ENCODE measurements around the gene DDB1.

Gene DDB1

GRCh38 chr11:61349916-61350315 is 17.0 kb upstream of the DDB1 start:
- TF ChIP-seq CTCF (IDR thresholded peaks at IDR 0.05; ENCODE audit: control insufficient read depth, insufficient read depth, low read depth, low read length, missing control alignments): no peak
- DNase-seq (ENCODE audit: low read depth): no peak
- no peak overlapping the region for H3K4me3 ChIP-seq (ENCODE audit: control insufficient read depth, low read depth, low read length)

GRCh38 chr11:61349189-61349751 is 16.4 kb upstream of the DDB1 start:
- no peak overlapping the region for H3K4me3 ChIP-seq (ENCODE audit: control insufficient read depth, low read depth, low read length)
- TF ChIP-seq CTCF (IDR thresholded peaks at IDR 0.05; ENCODE audit: control insufficient read depth, insufficient read depth, low read depth, low read length, missing control alignments): no peak
- no peak for DNase-seq (ENCODE audit: low read depth)

- DNase-seq (ENCODE audit: low read depth): no peak
- no peak for TF ChIP-seq CTCF (IDR thresholded peaks at IDR 0.05; ENCODE audit: control insufficient read depth, insufficient read depth, low read depth, low read length, missing control alignments)
- H3K4me3 ChIP-seq (ENCODE audit: control insufficient read depth, low read depth, low read length): no peak overlapping the region
Measured at GRCh38 chr11:61347916-61348461, 15.1 kb upstream of the DDB1 start.

DNA sequence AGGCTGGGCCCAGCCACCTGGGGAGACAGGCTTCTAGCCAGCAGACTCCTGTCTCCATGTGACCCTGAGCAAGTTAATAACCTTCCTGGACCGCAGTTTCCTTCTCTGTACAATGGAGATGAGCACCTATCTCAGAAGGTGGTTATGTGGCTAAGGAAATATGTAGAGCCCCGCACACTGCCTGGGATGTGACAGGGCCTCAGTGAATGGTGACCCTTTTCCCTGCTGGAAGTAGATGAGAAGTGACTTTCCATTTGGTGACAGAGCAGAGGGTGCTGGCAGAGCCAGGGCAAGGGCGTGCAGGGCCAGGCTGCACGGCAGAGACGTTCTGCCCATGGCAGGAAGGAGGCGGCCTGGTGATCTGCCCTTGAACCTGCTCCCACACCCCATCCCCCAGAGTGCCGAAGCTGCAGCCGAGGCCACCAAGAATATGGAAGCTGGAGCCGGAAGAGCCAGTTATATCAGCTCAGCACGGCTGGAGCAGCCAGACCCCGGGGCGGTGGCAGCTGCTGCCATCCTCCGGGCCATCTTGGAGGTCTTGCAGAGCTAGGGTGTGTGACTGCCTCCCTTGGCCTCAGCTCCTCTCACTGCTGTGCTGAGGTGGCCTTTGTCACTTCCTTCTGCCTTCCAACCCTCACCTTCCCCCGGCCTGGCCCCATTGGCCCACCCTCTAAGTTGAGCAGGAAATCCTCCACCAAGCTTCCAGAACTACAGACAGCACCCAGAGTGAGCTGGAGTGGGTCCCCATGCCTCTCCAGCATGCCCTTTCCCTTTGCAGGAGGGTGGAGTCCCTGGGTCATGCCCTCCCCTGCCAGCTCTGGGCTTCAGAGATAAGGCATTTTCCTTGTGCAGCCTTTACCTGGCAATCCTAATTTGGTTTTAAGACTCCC is 13.3 kb upstream of the DDB1 start:
- no peak for TF ChIP-seq CTCF (IDR thresholded peaks at IDR 0.05; ENCODE audit: control insufficient read depth, insufficient read depth, low read depth, low read length, missing control alignments)
- no peak for DNase-seq (ENCODE audit: low read depth)
- H3K4me3 ChIP-seq (ENCODE audit: control insufficient read depth, low read depth, low read length): no peak overlapping the region

DNA sequence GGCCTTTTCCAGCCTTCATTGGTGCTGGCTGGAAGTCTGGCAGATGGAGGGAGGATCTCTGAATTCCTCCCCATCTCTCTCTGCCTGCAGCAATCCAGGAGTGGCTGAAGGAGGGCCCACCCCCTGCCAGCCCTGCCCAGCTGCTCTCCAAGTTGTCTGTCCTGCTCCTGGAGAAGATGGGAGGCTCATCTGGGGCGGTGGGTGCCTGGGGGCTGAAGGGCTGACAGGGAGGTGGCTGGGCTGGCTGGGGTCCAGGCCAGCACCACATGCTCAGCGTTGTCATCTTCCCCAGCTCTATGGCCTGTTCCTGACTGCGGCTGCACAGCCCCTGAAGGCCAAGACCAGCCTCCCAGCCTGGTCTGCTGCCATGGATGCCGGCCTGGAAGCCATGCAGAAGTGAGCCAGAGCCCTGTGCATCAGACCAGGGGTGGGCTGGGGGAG is 12.3 kb upstream of the DDB1 start:
- no peak for TF ChIP-seq CTCF (IDR thresholded peaks at IDR 0.05; ENCODE audit: control insufficient read depth, insufficient read depth, low read depth, low read length, missing control alignments)
- DNase-seq (ENCODE audit: low read depth): no peak
- H3K4me3 ChIP-seq (ENCODE audit: control insufficient read depth, low read depth, low read length): no peak overlapping the region

DNA sequence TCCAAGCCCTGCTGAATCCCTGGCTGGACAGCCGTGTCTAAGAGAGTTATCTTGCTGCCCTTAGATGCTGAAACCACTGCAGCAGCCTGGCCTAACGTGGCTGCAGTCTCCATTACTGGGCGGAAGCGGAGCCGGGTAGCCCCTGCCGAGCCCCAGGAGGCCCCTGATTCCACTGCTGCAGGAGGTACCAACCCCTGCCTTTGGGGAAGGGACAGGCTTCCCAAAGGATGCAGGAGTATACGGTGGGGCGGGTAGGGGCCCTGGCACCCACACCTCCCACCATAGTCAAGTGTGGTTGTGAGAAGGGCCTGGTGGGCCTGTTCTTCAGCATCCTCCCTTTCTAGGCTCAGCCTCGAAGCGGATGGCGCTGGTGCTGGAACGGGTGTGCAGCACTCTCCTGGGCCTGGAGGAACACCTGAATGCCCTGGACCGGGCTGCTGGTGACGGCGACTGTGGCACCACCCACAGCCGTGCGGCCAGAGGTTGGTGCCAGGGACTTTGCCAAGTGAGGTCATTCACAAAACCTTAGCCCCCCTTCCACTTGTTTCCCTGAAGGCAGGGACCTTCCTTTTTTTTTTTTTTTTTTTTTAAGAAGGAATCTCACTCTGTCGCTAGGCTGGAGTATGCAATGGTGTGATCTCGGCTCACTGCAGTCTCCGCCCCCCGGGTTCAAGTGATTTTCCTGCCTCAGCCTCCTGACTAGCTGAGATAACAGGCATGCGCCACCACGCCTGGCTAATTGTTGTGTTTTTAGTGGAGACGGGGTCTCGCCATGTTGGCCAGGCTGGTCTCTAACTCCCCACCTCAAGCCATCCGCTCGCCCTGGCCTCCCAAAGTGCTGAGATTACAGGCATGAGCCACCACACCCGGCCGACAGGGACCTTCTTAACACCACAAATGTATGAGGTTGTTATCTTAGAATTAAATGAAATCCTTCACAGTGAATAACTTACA is 11.2 kb upstream of the DDB1 start:
- no peak for TF ChIP-seq CTCF (IDR thresholded peaks at IDR 0.05; ENCODE audit: control insufficient read depth, insufficient read depth, low read depth, low read length, missing control alignments)
- H3K4me3 ChIP-seq (ENCODE audit: control insufficient read depth, low read depth, low read length): no peak overlapping the region
- no peak for DNase-seq (ENCODE audit: low read depth)
